Fibroblast of lung (primary cell): ENCODE results near the gene SLC22A23.

ENCODE experiments used
- CTCF ChIP-seq, 2 donors: IDR thresholded peaks in 1 of 2; conservative IDR thresholded peaks in 1 of 2; 1 replicate in 1 of 2; 2 replicates in 1 of 2; pipeline ENCODE4 v1.5.1; 2011 to 2012; ENCODE audit warnings: low read length in 2 of 2, control low read depth in 1 of 2, inconsistent platforms in 1 of 2, low read depth in 1 of 2, mild to moderate bottlenecking in 1 of 2
- EZH2 ChIP-seq: IDR thresholded peaks from 2 replicates; pipeline ENCODE4 v1.5.1; 2012; ENCODE audit warnings: low read length, control low read depth, mild to moderate bottlenecking; ENCODE audit errors: missing control alignments

GRCh38 chr6:3311826-3312225 lies 145.0 kb downstream of the SLC22A23 start:
- TF ChIP-seq CTCF (conservative IDR thresholded peaks at IDR 0.05 in 1 of 2, IDR thresholded peaks at IDR 0.05 in 1 of 2; ENCODE audit: low read depth in 1 of 2, low read length in 2 of 2) (no peak), EZH2 (no peak)
